Measurements from ENCODE around the gene DIP2B.
"Not testable (repeated sequence)": the region's sequence is repeated elsewhere in the genome, so short reads cannot be mapped to it uniquely, and the experiment has no call there.

The DIP2B gene

GRCh38 chr12:50677858-50678257 is 173.1 kb downstream of the DIP2B start:
- no peak for DNase-seq (ENCODE audit: low read depth)

GRCh38 chr12:50678650-50679365 is 174.0 kb downstream of the DIP2B start:
- no peak for DNase-seq (ENCODE audit: low read depth)

- no peak for DNase-seq (ENCODE audit: low read depth)
Observed at GRCh38 chr12:50679612-50680011, 174.8 kb downstream of the DIP2B start.

- DNase-seq (ENCODE audit: low read depth): not testable (repeated sequence)
Observed at GRCh38 chr12:50681064-50681463, 176.3 kb downstream of the DIP2B start.

GRCh38 chr12:50685641-50686040 is 180.9 kb downstream of the DIP2B start:
- DNase-seq (ENCODE audit: low read depth): no peak

- no peak for DNase-seq (ENCODE audit: low read depth)
Observed at GRCh38 chr12:50686406-50686805, 181.6 kb downstream of the DIP2B start.

- no peak for DNase-seq (ENCODE audit: low read depth)
Observed at GRCh38 chr12:50686976-50687375, 182.2 kb downstream of the DIP2B start.

GRCh38 chr12:50689437-50689836 is 184.7 kb downstream of the DIP2B start:
- no peak for DNase-seq (ENCODE audit: low read depth)

- no peak for DNase-seq (ENCODE audit: low read depth)
Observed at GRCh38 chr12:50690925-50691324, 186.1 kb downstream of the DIP2B start.

GRCh38 chr12:50695961-50696360 is 191.2 kb downstream of the DIP2B start:
- DNase-seq (ENCODE audit: low read depth): no peak

- no peak for DNase-seq (ENCODE audit: low read depth)
Observed at GRCh38 chr12:50696931-50697330, 192.1 kb downstream of the DIP2B start.

- DNase-seq (ENCODE audit: low read depth): no peak
Observed at GRCh38 chr12:50699154-50699553, 194.4 kb downstream of the DIP2B start.

GRCh38 chr12:50699940-50700339 is 195.2 kb downstream of the DIP2B start:
- DNase-seq (ENCODE audit: low read depth): no peak

- no peak for DNase-seq (ENCODE audit: low read depth)
Observed at GRCh38 chr12:50706606-50707005, 201.8 kb downstream of the DIP2B start.

- DNase-seq (ENCODE audit: low read depth): no peak
Observed at GRCh38 chr12:50707396-50707795, 202.6 kb downstream of the DIP2B start.

GRCh38 chr12:50708631-50709030 is 203.8 kb downstream of the DIP2B start:
- DNase-seq (ENCODE audit: low read depth): no peak

GRCh38 chr12:50711121-50711520 is 206.3 kb downstream of the DIP2B start:
- no peak for DNase-seq (ENCODE audit: low read depth)

- DNase-seq (ENCODE audit: low read depth): no peak
Observed at GRCh38 chr12:50715174-50715573, 210.4 kb downstream of the DIP2B start.

- DNase-seq (ENCODE audit: low read depth): no peak
Observed at GRCh38 chr12:50718760-50719159, 214.0 kb downstream of the DIP2B start.

- no peak for DNase-seq (ENCODE audit: low read depth)
Observed at GRCh38 chr12:50720085-50720484, 215.3 kb downstream of the DIP2B start.

GRCh38 chr12:50720501-50720900 is 215.7 kb downstream of the DIP2B start:
- DNase-seq (ENCODE audit: low read depth): no peak

GRCh38 chr12:50723865-50724264 is 219.1 kb downstream of the DIP2B start:
- no peak for DNase-seq (ENCODE audit: low read depth)

- no peak for DNase-seq (ENCODE audit: low read depth)
Observed at GRCh38 chr12:50725011-50725942, 220.5 kb downstream of the DIP2B start.

Measured in CMK (cell line).